Inflammatory macrophage treated with lipopolysaccharide for 4 hours (primary cell): Measurements from ENCODE around the gene TGM2.
"Not testable (repeated sequence)": the region's sequence is repeated elsewhere in the genome, so short reads cannot be mapped to it uniquely, and the experiment has no call there.

Experiments
- DNase-seq: peaks from one replicate; pipeline ENCODE4 v3.0.0-alpha.2; 2020

TGM2 gene

GRCh38 chr20:38112261-38112929, 52.7 kb downstream of the TGM2 start:
- DNase-seq, result no peak

DNA sequence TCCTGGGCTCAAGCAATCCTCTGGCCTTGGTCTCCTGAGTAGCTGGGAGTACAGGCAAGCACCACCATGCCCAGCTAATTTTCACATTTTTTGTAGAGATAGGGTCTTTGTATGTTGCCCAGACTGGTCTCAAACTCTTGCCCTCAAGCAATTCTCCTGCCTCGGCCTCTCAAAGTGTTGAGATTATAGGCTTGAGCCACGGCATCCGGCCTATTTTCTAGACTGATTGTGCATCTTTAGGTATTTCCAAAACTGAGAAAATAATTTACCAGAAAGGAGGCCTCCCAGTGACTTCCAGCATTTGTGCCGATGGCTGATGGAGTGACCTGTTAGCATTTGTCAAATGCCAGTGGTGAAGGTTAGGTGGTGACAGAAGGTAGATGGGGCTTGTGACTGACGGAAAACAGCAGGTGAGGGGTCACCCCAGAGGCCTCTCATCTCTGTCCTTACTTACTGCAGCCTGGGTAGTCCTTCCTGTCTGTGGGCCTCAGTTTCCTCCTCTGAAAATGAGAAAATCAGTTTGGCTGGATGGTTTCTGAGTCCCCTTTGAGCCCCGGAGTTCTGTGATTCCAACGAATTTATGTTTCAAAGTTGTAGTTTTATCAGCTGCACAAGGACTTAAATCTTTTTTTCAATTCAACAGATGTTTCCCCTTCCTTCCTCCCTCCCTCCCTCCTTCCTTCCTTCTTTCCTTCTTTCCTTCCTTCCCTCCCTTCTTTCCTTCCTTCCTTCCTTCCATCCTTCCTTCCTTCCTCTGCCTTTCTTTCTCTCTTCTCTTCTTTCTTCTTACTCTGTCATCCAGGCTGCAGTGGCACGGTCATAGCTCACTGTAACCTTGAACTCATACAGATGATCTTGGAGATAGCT, 53.5 kb downstream of the TGM2 start:
- no peak for DNase-seq

- no peak for DNase-seq
Measured at GRCh38 chr20:38110525-38111178, 54.4 kb downstream of the TGM2 start.

DNA sequence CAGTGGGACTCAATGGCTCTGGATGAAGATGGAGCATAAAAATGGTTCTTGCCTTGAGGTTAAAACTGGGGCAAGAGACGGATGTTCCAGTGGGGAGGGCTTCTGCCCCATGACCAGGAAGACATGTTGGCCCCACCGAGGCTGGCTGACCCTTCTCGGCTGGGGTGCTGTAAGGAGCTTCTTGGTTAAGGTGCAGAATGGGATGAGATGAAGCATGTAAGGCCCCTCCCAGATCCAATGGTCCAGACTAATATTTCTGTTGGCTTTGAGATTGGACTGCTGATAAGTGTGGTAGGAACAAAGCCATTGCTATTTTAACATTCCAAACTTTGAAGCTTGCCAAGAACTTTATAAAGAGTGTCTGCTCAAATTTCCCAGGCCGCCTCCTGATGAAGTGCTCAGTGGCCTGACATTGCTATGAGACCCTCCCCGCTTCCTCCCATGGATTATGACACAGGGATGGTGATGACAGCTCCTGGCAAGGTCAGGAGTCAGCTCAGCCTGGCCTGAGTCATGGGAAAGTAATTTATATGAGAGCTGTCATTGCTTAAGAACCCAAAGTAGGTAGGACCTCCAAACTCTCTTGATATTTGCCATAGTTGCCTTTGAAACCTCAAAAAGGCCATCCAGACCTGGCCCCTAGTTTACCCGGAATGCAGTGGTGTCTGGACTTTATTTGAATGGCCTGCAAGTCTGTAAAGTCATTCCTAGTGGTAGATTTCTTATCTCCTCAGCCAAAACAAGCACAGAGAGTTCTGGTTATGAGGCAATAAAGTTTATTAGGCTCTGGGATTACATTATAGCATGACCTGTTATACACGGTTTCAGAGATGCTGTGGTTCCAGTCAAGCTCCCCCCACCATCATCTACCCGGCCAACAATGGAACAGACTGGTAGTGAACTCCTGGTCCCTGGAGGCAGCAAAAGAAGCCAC, 55.2 kb downstream of the TGM2 start:
- DNase-seq, result peak; percentile 87

DNA sequence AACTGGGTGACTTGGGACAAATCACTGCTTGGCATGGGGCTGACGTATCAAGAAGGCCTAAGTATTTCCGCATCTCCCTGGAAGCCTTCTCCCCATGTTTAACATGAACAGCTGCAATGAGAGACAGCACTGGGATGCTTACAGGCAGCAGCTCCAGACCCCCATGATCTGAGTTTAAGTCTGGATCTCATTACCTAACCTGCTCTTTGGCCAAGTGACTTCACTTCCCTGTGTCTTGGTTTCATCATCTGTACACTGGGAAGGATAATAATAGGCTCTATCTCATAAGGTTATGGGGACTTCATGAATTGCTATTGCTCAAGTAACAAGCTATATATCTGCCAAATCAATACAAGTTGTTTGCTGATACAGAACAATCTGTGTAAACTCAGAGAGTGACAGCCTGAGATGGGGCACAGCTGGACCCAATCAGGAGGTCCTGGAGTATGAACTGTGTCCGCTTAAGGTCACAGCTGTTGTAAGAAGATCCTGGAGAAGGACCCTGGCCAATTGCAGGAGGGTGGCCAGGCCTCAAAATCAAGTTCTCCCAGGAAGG, 56.0 kb downstream of the TGM2 start:
- DNase-seq, result peak; percentile 78

DNA sequence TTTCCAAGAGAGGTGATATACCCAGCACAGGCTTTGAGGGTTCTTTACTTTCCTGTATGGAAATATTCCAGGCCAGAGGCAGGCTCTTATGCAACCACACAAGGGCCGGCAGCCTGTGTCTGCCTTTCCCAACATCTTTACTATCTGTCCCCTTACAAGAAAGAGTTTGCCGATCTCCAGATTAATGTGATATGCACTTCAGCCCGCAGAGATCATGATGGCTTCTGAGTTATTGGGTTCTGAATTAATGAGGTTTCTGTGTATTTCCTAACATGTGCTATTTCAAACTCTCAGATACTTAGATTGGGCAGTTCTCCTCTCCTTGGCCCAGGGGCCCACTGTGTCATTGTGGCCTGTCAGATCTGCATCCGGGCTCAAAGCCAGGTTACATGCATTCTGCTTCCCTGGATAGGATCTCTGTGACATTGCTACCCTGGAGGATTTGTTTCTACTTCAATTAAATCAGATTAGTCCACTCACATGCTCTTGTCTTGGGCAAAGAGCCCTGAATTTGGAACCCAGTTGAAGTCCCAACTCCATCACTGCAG, 56.6 kb downstream of the TGM2 start:
- DNase-seq, result no peak

DNA sequence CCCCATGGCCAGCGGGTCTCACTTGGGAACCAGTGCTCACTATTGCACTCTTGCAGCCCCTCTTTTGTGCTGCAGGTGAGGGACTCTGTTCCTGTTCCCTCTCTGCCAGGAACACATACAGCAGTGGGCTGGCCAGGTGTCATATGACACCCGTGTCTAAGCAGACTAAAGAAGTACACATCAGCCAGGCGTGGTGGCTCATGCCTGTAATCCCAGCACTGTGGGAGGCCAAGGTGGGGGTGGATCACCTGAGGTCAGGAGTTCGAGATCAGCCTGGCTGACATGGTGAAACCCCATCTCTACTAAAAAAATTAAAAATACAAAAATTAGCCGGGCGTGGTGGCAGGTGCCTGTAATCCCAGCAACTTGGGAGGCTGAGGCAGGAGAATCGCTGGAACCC, 57.2 kb downstream of the TGM2 start:
- DNase-seq, result not testable (repeated sequence)

GRCh38 chr20:38107386-38107785, 57.7 kb downstream of the TGM2 start:
- not testable (repeated sequence) for DNase-seq

GRCh38 chr20:38106461-38106860, 58.6 kb downstream of the TGM2 start:
- DNase-seq, result no peak

GRCh38 chr20:38104285-38104684, 60.8 kb downstream of the TGM2 start:
- DNase-seq, result no peak

DNA sequence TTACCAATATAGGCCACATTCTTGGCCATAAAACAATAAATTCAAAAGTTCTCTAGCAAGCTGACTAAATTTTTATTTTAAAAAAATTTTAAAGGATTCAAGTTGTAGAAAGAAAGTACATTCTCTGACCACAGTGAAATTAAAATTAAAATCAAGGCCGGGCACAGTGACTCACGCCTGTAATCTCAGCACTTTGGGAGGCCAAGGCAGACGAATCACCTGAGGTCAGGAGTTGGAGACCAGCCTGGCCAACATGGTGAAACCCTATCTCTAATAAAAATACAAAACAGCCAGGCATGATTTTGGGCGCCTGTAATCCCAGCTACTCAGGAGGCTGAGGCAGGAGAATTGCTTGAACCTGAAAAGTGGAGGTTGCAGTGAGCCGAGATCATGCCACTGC, 62.9 kb downstream of the TGM2 start:
- DNase-seq, result not testable (repeated sequence)

- peak; percentile 21 for DNase-seq
Measured at GRCh38 chr20:38098952-38099351, 66.1 kb downstream of the TGM2 start.

DNA sequence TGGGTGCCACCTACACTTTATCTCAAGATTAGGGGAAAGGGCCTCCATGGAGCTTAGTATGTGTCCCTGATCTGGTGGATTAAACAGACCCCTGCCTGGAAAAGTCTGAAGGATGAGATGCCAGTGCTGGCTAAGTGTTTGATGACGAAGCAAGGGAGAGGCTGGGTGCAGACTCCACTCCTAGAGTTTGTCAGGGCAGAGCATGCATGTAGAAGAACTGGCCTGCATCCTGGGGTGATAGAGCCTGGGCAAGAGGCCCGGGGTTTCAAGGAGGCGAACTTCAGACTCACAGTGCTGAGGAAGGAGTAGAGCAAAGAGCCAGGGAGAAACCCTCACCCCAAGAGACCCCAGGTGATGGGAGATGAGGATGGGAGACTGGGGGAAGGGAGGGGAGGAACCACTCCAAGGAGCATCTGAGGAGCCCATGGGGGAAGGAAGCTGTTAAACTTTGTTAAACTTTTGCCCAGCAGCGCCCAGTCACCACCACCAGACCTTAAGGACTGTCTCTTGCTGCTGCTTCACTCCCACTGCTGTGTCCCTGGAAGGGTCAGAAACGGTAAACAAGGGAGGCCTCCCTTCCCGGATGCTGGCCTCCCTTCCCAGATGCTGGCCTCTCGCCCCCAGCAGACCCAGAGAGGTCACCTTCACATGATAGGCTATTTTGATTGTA, 69.9 kb downstream of the TGM2 start:
- DNase-seq, result peak; percentile 77

- peak; percentile 97 for DNase-seq
Measured at GRCh38 chr20:38094373-38094891, 70.6 kb downstream of the TGM2 start.

GRCh38 chr20:38093641-38094077, 71.4 kb downstream of the TGM2 start:
- no peak for DNase-seq

- peak; percentile 52 for DNase-seq
Measured at GRCh38 chr20:38092915-38093314, 72.2 kb downstream of the TGM2 start.

- DNase-seq, result no peak
Measured at GRCh38 chr20:38092260-38092857, 72.7 kb downstream of the TGM2 start.

- DNase-seq, result peak; percentile 62
Measured at GRCh38 chr20:38091441-38092216, 73.4 kb downstream of the TGM2 start.

GRCh38 chr20:38090061-38090460, 75.0 kb downstream of the TGM2 start:
- DNase-seq, result peak; percentile 27

DNA sequence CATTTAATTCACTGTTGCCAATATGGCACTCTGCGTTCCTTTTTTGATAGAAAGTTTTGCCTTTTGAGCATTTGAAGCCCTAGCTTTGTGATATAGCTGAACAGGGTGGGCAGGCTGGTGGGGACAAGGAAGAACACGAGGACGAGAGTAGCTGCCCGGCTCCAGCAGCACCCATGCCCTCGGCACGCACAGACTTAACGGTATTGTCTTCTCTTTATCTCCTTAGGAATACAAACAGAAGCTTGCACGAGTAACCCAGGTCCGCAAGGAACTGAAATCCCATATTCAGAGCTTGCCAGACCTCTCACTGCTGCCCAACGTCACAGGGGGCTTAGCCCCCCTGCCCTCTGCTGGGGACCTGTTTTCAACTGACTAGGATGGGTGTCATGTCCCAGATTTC, 75.6 kb downstream of the TGM2 start:
- no peak for DNase-seq
